GM19438 (cell line): ENCODE data around the gene LHX6.

Experiments used
- ATAC-seq: cut with Tn5 transposase; IDR thresholded peaks from one replicate; pipeline ENCODE4 v1.9.1; 2021; ENCODE audit warnings: low read depth; ENCODE audit not compliant: unreplicated experiment

The LHX6 gene

DNA sequence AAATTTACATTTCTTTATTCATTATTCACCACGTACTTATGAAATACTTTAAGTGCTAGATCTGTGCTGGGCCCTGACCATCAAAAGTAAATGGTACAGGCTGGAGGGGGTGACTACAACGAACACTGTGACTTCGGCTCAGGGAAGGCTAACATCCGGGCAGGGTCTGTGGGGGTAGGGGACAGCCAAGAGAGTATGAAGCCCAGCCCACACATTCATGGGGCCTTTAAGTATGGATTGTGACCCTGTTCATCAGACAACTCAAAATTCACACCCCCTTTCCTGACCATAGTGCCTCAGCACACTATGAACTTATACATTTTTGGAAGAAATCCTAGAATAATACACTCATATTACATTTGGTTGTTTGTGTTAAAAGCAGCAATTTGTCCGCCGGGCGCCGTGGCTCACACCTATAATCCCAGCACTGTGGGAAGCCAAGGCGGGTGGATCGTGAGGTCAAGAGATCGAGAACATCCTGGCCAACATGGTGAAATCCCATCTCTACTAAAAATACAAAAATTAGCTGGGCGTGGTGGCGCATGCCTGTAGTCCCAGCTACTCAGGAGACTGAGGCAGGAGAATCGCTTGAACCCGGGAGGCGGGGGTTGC is 35.7 kb downstream of the LHX6 start:
- ATAC-seq, result no peak

GRCh38 chr9:122192261-122192875 is 36.4 kb downstream of the LHX6 start:
- no peak for ATAC-seq

GRCh38 chr9:122191584-122191983 is 37.2 kb downstream of the LHX6 start:
- no peak for ATAC-seq

DNA sequence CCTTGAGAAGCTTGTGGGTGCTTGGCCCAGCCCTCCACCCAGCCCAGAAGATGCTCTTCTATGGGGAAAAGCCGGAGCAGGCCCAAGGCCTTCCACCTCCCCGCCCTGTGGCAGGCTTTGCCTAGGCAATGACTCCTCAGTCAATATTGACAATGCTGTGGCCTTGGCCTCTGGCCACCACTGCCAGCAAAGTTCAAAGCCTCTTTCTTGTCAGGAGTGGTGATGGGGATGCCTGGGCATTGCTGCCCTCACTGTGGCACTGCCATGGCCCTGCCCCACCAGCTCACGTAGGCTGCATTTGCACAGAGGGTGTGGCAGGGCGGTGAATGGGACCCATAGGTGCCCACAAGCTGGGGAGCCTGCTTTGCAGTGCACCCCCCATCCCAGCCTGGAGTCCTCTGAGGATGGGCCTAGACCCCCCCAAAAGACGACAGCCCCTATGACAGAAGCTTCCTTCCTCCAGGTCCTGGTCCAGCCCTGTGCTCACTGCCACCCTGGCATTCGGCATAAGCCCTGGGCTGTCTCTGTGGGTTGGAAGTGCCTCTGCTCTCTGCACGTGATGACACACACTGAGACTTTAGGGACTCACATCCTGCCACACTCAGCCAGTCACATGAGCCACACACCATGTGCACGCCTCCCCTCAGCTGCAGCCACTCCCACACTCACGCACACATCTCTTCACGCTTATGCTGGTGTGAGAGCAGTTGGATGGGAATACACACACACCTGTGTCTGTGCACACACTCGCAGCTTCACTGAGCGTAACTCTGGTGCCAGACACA is 38.0 kb downstream of the LHX6 start:
- no peak for ATAC-seq

DNA sequence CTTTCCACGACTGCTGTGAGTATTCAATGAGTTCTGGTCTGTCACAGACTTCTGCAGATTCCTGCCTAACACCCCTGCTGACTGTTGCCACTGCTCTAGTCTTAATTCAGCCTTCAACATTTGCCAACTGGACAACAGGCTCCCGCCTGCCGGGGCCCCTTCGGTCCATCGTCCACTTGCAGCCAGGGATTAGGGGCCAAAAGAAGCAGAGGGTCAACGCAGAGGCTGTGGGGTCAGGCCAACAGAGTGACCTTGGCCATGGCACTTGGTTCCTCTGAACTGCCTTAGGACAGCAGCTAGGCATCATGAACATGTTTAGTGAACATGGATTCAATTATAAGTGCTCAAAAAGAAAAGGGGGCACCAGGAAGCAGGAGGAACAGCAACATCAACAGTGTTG is 40.4 kb downstream of the LHX6 start:
- no peak for ATAC-seq

- ATAC-seq, result no peak
These were observed 41.8 kb downstream of the LHX6 start for GRCh38 chr9:122186777-122187470.

DNA sequence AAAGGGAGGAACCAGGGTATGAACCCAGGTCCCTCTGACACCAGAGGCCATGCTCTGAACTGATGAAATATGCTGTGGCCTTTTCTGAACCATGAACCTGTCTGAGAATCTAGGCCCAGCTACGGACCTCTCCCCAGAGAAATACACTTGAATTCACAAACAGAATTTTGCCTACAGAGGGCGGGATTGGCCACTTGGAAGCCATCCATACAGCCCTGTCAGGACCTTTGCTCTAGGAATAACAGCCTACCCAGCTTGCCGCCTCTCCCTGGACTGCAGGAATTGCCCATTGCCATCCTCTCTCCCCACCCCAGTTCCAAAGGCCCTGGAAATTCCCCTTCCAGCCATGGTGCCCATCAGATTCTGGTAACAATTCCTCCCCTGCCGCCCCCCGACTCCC is 42.5 kb downstream of the LHX6 start:
- no peak for ATAC-seq

GRCh38 chr9:122184551-122184950 is 44.2 kb downstream of the LHX6 start:
- no peak for ATAC-seq

- no peak for ATAC-seq
These were observed 45.3 kb downstream of the LHX6 start for GRCh38 chr9:122183501-122183900.

DNA sequence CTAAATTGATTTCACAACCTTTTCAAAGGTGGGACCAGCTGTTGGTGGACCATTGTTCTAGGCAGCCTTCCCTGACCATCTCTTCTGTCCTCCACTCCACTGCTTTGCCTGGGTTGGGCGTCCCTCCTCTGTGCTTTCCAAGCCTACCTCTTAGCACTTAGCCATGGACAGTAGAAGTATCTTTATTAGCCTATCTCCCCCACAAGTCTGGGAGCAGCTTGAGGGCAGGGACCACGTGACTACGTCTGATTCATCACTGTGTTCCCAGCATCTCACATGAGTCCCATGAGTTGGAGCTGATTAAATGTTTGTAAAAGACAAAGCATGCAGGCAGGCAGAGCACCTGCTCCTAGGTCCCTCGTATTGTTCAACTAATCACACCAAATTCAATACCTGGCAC is 48.1 kb downstream of the LHX6 start:
- ATAC-seq, result no peak

DNA sequence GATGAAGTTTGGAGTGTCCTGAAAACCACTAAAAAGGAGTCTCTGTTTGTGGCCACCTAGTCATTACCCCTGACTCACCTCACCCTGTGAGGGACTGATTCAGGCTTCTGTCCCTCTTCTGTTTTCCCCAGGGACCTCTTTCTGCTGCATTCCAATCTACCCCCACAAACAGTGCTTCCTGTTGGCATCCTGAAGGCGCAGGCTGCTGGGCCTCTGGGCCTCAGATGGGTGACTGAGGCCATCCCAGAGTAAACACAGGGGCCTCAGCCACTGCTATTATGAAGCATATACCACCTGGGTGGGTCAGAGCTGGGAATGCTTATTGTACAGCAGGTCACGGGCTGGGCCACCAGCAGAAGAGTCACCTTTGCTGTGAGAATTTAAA is 49.1 kb downstream of the LHX6 start:
- no peak for ATAC-seq

DNA sequence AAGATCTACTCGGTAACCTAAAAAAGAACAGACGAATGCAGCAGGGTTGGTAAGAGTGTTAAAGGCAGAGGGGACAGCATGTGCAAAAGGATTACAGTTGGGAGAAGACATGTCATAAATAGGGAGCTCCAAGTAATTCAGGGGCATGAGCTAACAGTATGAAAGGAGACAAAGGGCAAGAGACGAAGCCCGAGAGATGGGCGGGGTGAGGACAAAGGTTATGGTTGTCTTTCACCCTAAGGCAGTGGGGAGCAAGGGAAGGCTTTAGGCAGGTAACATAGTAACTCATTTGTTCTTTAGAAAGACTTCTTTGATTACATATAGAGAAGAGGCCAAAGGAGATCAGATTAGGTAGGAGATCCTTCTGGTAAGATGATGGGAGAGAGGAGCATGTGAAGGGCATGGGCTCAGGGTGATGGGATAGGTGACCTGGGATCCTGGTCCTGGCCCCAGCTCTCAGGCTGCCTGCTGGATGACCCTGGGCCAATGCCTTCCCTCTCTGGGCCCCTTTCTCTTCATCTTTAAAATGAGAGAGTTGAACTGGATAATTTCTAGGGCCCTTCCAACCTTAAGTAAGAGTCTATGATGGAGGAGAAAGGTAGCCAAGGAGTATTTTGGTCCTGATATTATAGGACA is 49.6 kb downstream of the LHX6 start:
- no peak for ATAC-seq

GRCh38 chr9:122176916-122177315 is 51.8 kb downstream of the LHX6 start:
- ATAC-seq, result no peak

- no peak for ATAC-seq
These were observed 55.1 kb downstream of the LHX6 start for GRCh38 chr9:122173670-122174069.

GRCh38 chr9:122172131-122172530 is 56.6 kb downstream of the LHX6 start:
- no peak for ATAC-seq

DNA sequence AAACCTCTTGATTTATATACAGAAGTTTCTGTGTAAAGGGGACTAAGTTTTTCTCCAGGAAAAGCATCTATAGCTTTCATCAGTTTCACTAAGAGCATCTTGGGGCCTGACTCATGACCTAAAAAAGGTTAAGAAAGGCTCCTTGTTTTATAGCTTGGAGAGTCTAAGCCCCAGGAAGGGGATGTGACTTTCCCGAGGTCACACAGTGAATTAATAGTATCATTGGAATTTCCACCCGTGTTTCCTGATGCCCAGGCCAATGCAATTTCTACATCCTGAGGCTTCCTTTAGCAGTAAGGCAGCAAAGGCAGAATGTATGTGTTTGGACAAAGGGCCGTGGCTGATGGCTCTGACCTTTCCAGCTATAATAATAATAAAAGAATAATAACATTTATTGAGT is 60.4 kb downstream of the LHX6 start:
- no peak for ATAC-seq

- no peak for ATAC-seq
These were observed 64.5 kb downstream of the LHX6 start for GRCh38 chr9:122164286-122164685.

- ATAC-seq, result no peak
These were observed 66.3 kb downstream of the LHX6 start for GRCh38 chr9:122162415-122162814.

- ATAC-seq, result no peak
These were observed 68.9 kb downstream of the LHX6 start for GRCh38 chr9:122159925-122160246.

DNA sequence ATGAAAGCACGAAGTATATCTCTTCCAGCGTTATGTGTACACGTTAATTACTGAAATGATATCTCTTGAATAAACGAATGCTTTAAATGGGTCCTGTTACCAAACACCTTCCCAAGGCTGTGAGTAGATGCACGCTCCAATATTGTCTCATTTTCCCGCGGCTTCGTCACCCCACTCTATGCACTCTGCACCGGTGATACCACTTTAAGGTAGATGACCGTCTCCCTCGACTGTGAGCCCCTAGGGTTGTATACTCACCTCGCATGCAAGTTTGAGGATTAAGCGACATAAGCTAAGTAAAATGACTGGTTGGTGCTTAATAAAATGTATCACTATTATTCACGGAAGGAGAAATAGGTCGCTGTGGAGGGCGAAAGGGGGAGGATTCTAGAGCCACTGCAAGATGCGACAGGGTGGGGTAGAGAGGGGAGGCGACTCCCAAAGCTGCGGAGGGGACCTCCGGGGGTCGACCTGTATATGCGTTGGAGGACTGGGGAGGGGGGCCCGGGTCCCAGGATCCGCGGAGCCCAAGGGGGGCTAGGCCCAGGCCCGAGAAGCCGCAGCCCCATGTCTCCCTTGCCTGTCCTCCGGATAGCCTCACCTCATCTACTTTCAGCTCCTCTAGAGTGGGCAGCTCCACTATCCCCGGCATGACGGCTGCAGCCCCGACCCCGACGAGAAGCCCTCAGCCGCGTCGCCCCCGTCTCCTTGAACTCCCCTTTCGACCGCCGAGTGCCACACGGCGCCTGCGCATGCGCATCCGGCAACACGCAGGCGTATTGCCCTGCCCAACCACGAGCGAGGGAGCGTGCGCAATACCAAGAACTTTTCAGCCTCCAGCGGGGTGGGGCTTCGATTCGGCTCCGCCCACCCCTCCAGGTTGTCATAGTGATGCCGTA is 69.5 kb downstream of the LHX6 start, which contains the start of the genes MORN5 and NDUFA8:
TSS of gene MORN5 (plus strand) at position 883 of the 899 bp plus-strand sequence. CDS start 65 bp downstream, outside the sequence.
TSS of gene NDUFA8 (minus strand) at position 754 of the 899 bp plus-strand sequence. CDS start at position 652, 102 bp downstream.
- ATAC-seq, result peak; percentile 96
